CD14-positive monocyte (primary cell): ENCODE measurements around the gene UTP25. TPM values are rescaled to one million over a fixed set of nuclear protein-coding genes. Genes with fewer than 3 reads are reported as not detected.

Source experiments
- DNase-seq, 3 donors: peaks; one replicate each; pipeline ENCODE4 v3.0.0-alpha.2; 2011 to 2022
- H2AFZ ChIP-seq: 2 replicates; pipeline ENCODE4 v1.6.0; 2012; ENCODE audit warnings: mild to moderate bottlenecking, low read depth, low read length, inconsistent platforms; ENCODE audit not compliant: insufficient read depth, poor library complexity, severe bottlenecking
- H3K27ac ChIP-seq, 2 donors: 1 replicate in 1 of 2; 2 replicates in 1 of 2; pipeline ENCODE4 v1.5.1; 2012 to 2013; ENCODE audit warnings: low read length in 2 of 2, control low read depth in 1 of 2, inconsistent platforms in 1 of 2, low read depth in 1 of 2, mild to moderate bottlenecking in 1 of 2
- H3K27me3 ChIP-seq, 2 donors: one replicate each; pipeline versions ENCODE4 v1.6.0 to v1.6.1; 2011 to 2013; ENCODE audit warnings: low read length in 2 of 2; ENCODE audit not compliant: control insufficient read depth in 2 of 2, insufficient read depth in 2 of 2
- H3K36me3 ChIP-seq, 2 donors: replicated peaks in 1 of 2; 1 replicate in 1 of 2; 2 replicates in 1 of 2; pipeline versions ENCODE4 v1.5.1 to v1.6.1; 2012 to 2013; ENCODE audit warnings: low read length in 2 of 2, control low read depth in 1 of 2, inconsistent platforms in 1 of 2, mild to moderate bottlenecking in 1 of 2; ENCODE audit not compliant: insufficient read depth in 2 of 2, control insufficient read depth in 1 of 2
- H3K4me1 ChIP-seq, 2 donors: 1 replicate in 1 of 2; 2 replicates in 1 of 2; pipeline versions ENCODE4 v1.5.1 to v1.6.1; 2012 to 2013; ENCODE audit warnings: low read length in 2 of 2, control low read depth in 1 of 2, inconsistent platforms in 1 of 2, mild to moderate bottlenecking in 1 of 2, moderate library complexity in 1 of 2; ENCODE audit not compliant: insufficient read depth in 2 of 2, control insufficient read depth in 1 of 2
- H3K4me2 ChIP-seq: replicated peaks from 2 replicates; pipeline ENCODE3; 2012; ENCODE audit warnings: low read length, moderate library complexity, mild to moderate bottlenecking; ENCODE audit not compliant: poor library complexity, severe bottlenecking; ENCODE audit errors: extremely low read depth
- H3K4me3 ChIP-seq, 3 experiments: fragments of 200-600 bp in 1 of 3; sonication (generic) in 1 of 3; replicated peaks in 1 of 3; 1 replicate in 2 of 3; 2 replicates in 1 of 3; pipeline ENCODE4 v1.5.1; 2011 to 2013; ENCODE audit warnings: low read length in 3 of 3, mild to moderate bottlenecking in 3 of 3, control low read depth in 2 of 3, low read depth in 2 of 3, inconsistent platforms in 1 of 3, moderate library complexity in 1 of 3
- H3K79me2 ChIP-seq: 2 replicates; pipeline ENCODE4 v1.6.0; 2012; ENCODE audit warnings: mild to moderate bottlenecking, control low read depth, inconsistent platforms, low read length, moderate library complexity; ENCODE audit not compliant: insufficient read depth
- H3K9ac ChIP-seq: 2 replicates; pipeline ENCODE4 v1.6.0; 2017; ENCODE audit warnings: low read length, mild to moderate bottlenecking; ENCODE audit not compliant: insufficient read depth, poor library complexity, severe bottlenecking
- H3K9me3 ChIP-seq, 2 donors: replicated peaks in 1 of 2; 1 replicate in 1 of 2; 2 replicates in 1 of 2; pipeline versions ENCODE4 v1.5.1 to v1.6.1; 2012 to 2013; ENCODE audit warnings: low read length in 2 of 2, control low read depth in 1 of 2; ENCODE audit not compliant: control insufficient read depth in 1 of 2, insufficient read depth in 1 of 2
- H4K20me1 ChIP-seq: 2 replicates; pipeline ENCODE4 v1.6.0; 2012; ENCODE audit warnings: mild to moderate bottlenecking, low read length, control low read depth, moderate library complexity; ENCODE audit not compliant: insufficient read depth
- H3K27ac Mint-ChIP-seq, 7 donors: one replicate each; pipeline ENCODE4 v1.8.0; 2020; ENCODE audit warnings: mild to moderate bottlenecking in 7 of 7, mixed read lengths in 7 of 7, moderate library complexity in 6 of 7, inconsistent platforms in 2 of 7
- H3K27me3 Mint-ChIP-seq, 3 donors: one replicate each; pipeline ENCODE4 v1.8.0; 2021 to 2022; ENCODE audit warnings: low read depth in 3 of 3, mild to moderate bottlenecking in 3 of 3, mixed read lengths in 3 of 3, moderate library complexity in 3 of 3, inconsistent platforms in 1 of 3
- H3K36me3 Mint-ChIP-seq, 2 donors: one replicate each; pipeline ENCODE4 v1.8.0; 2020; ENCODE audit warnings: mixed read lengths in 2 of 2, inconsistent platforms in 1 of 2, mild to moderate bottlenecking in 1 of 2
- H3K4me1 Mint-ChIP-seq: one replicate; pipeline ENCODE4 v1.8.0; 2020; ENCODE audit warnings: mild to moderate bottlenecking, mixed read lengths
- H3K4me3 Mint-ChIP-seq, 2 donors: one replicate each; pipeline ENCODE4 v1.8.0; 2020; ENCODE audit warnings: mild to moderate bottlenecking in 2 of 2, mixed read lengths in 2 of 2, moderate library complexity in 1 of 2
- H3K9me3 Mint-ChIP-seq, 7 donors: one replicate each; pipeline ENCODE4 v1.8.0; 2020 to 2022; ENCODE audit warnings: mixed read lengths in 7 of 7, mild to moderate bottlenecking in 6 of 7, moderate library complexity in 6 of 7, inconsistent platforms in 2 of 7
- CTCF ChIP-seq: fragments of 200-600 bp; IDR thresholded peaks from one replicate; pipeline ENCODE4 v1.8.0; 2022; ENCODE audit warnings: antibody characterized with exemption, mild to moderate bottlenecking
- WGBS: methylation state at CpG from one replicate; pipeline ENCODE4 v1.1.5; 2013; ENCODE audit warnings: missing lambda C conversion rate; ENCODE audit not compliant: insufficient coverage; 5-methylcytosine and 5-hydroxymethylcytosine counted together
- intact Hi-C, 2 donors: fragments of 100-400 bp; cut with micrococcal nuclease; formaldehyde crosslinking; loops; one replicate each; pipeline versions ENCODE4 v1.15.0 to v1.15.1; 2023
- polyA plus RNA-seq, 3 donors: library from polyadenylated mRNA; depleted of rRNA in 1 of 3; unstranded in 2 of 3; stranded (reverse) in 1 of 3; fragments of 300-500 nt in 2 of 3; fragments of >200 nt in 1 of 3; fragmentation: Illumina TruSeq in 2 of 3; gene quantifications; 1 replicate in 2 of 3; 2 replicates in 1 of 3; pipeline ENCODE4 v1.2.3, GENCODE V29; 2012 to 2021

UTP25 gene
- polyA plus RNA-seq, 3 donors = 0.98 to 1.4 (median 1.1) TPM

DNA sequence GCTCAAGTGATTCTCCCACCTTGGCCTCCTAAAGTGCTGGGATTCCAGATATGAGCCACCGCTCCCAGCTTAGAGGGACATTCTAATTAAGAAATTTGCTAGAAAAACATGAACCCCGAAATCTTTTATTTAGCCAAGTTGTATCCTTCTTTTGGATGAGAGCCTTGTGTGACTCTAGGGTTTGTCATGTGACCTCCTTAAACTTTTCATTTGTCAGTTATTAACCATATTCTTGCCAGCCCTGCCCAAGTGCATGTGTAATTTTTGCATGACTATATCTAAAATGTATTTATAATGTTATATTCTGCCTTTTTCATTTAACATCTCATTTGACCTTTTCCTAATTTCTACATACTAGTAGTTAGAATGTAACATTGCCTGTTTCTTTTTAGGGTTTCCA, 1.9 kb downstream of the UTP25 start:
- peaks cover 13% of the 10 kb centered on the region for H3K4me1 Mint-ChIP-seq
- no peak for TF ChIP-seq CTCF
- intact Hi-C loops = no loop called here
- Histone ChIP-seq H3K27me3 (no peaks in the 10 kb centered on the region), H3K4me3 (no peak overlapping the region), H3K27ac (no peak overlapping the region), H3K4me2 (no peak overlapping the region), H3K79me2 (peaks cover 4% of the 10 kb centered on the region), H3K9me3 (no peaks in the 10 kb centered on the region), H3K36me3 (peaks cover 37 to 48% of the 10 kb centered on the region in 2 donors), H4K20me1 (no peaks in the 10 kb centered on the region), H2AFZ (no peak overlapping the region), H3K4me1 (peaks cover 15 to 16% of the 10 kb centered on the region in 2 donors), H3K9ac (no peak overlapping the region)
- H3K36me3 Mint-ChIP-seq = peaks cover 39 to 49% of the 10 kb centered on the region in 2 donors
- peak overlapping the region in 1 of 7 donors; percentile 2 for H3K27ac Mint-ChIP-seq
- 100% methylated on average over 2 of the region's 2 CpGs for WGBS
- H3K27me3 Mint-ChIP-seq = peaks cover 0 to 3% (median 2%) of the 10 kb centered on the region in 3 donors
- peaks cover 0 to 4% (median 0%) of the 10 kb centered on the region in 7 donors for H3K9me3 Mint-ChIP-seq
- no peak overlapping the region for H3K4me3 Mint-ChIP-seq
- DNase-seq = no peak

DNA sequence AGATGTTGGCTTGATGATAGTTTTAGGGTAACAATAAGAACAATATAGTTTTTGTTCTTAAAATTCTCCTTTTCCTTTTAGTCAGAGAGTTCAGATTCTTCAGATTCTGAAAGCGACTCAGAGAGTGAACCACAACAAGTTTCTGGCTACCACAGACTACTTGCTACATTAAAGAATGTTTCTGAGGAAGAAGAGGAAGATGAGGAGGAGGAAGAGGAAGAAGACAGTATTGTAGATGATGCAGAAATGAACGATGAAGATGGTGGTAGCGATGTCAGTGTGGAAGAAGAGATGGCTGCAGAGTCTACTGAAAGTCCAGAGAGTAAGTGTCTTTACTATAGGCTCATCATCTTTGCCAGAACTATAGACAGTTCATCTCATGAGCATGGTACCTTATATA, 3.0 kb downstream of the UTP25 start:
- intact Hi-C loops = no loop called here
- DNase-seq = no peak
- no peaks in the 10 kb centered on the region for H4K20me1 ChIP-seq
- H3K79me2 ChIP-seq = peaks cover 4% of the 10 kb centered on the region
- no peak overlapping the region for H2AFZ ChIP-seq
- H3K9me3 Mint-ChIP-seq = peaks cover 0 to 4% (median 0%) of the 10 kb centered on the region in 7 donors
- peak overlapping the region in 1 of 7 donors; percentile 58 for H3K27ac Mint-ChIP-seq
- H3K9ac ChIP-seq = no peak overlapping the region
- peaks cover 47 to 58% of the 10 kb centered on the region in 2 donors for H3K36me3 ChIP-seq
- H3K4me3 Mint-ChIP-seq = no peak overlapping the region
- no peaks in the 10 kb centered on the region for H3K27me3 Mint-ChIP-seq
- WGBS = no CpG with 5 or more reads among the region's 3 CpGs
- H3K4me3 ChIP-seq = no peak overlapping the region
- no peaks in the 10 kb centered on the region for H3K9me3 ChIP-seq
- peaks cover 13% of the 10 kb centered on the region for H3K4me1 Mint-ChIP-seq
- no peak overlapping the region for H3K27ac ChIP-seq
- no peak overlapping the region for H3K4me2 ChIP-seq
- no peak for TF ChIP-seq CTCF
- H3K36me3 Mint-ChIP-seq = peaks cover 47 to 59% of the 10 kb centered on the region in 2 donors
- H3K27me3 ChIP-seq = no peaks in the 10 kb centered on the region
- peaks cover 15 to 16% of the 10 kb centered on the region in 2 donors for H3K4me1 ChIP-seq
